Ishikawa (cell line): ENCODE results near the gene EIF1AX.

ENCODE experiments used
- CEBPB ChIP-seq: IDR thresholded peaks from 2 replicates; pipeline ENCODE4 v1.6.1; 2012
- CREB1 ChIP-seq: IDR thresholded peaks from 2 replicates; pipeline ENCODE4 v1.6.1; 2012; ENCODE audit warnings: low read depth
- EGR1 ChIP-seq: IDR thresholded peaks from 2 replicates; pipeline ENCODE4 v1.6.1; 2012
- EP300 ChIP-seq: IDR thresholded peaks from 2 replicates; pipeline ENCODE4 v1.6.1; 2012; ENCODE audit warnings: borderline replicate concordance
- FOXM1 ChIP-seq: IDR thresholded peaks from 2 replicates; pipeline ENCODE4 v1.6.1; 2012; ENCODE audit warnings: low read depth, borderline replicate concordance
- NFIC ChIP-seq: IDR thresholded peaks from 2 replicates; pipeline ENCODE4 v1.6.1; 2012
- RAD21 ChIP-seq: IDR thresholded peaks from 2 replicates; pipeline ENCODE4 v1.6.1; 2012; ENCODE audit warnings: low read depth
- TAF1 ChIP-seq: IDR thresholded peaks from 2 replicates; pipeline ENCODE4 v1.6.1; 2012; ENCODE audit warnings: low read depth, mild to moderate bottlenecking
- TCF12 ChIP-seq: IDR thresholded peaks from 2 replicates; pipeline ENCODE4 v1.6.1; 2012; ENCODE audit warnings: low read depth
- TEAD4 ChIP-seq: IDR thresholded peaks from 2 replicates; pipeline ENCODE4 v1.6.1; 2012
- YY1 ChIP-seq: IDR thresholded peaks from 2 replicates; pipeline ENCODE4 v1.6.1; 2012; ENCODE audit warnings: low read depth
- ZBTB7A ChIP-seq: IDR thresholded peaks from 2 replicates; pipeline ENCODE4 v1.6.1; 2012; ENCODE audit warnings: low read depth
- TF ChIP-seq, protein P1 (sequence below): IDR thresholded peaks from 2 replicates; pipeline ENCODE4 v1.6.1; 2012
- TF ChIP-seq, protein P2 (sequence below): IDR thresholded peaks from 2 replicates; pipeline ENCODE4 v1.6.1; 2012
- TF ChIP-seq, protein P3 (sequence below): IDR thresholded peaks from 2 replicates; pipeline ENCODE4 v1.6.1; 2012; ENCODE audit warnings: low read depth, mild to moderate bottlenecking

EIF1AX gene

DNA sequence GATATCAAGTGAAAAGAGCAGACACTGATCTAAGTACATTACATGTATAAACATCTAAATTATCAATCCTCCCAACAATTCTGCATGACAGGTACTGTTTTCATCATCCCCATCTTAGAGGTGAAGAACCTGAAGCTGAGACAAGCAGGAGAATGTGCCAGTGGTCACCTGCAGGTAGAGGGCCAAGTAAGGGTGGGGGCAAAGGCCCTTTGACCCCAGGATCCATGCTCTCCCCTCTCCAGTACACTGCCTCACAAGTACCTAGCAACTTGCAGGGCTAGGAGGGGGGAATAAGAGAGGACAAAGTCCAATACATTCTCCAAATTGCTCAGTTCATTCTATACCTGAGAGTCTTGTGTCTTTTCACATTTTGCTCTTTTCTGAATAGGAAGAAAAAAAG lies 16.7 kb downstream of the EIF1AX start:
- TF ChIP-seq YY1 (no peak), EGR1 (no peak), RAD21 (no peak), ZBTB7A (no peak), CREB1 (no peak), TAF1 (no peak)
- TF ChIP-seq, protein P1, sequence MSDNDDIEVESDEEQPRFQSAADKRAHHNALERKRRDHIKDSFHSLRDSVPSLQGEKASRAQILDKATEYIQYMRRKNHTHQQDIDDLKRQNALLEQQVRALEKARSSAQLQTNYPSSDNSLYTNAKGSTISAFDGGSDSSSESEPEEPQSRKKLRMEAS = no peak
- TF ChIP-seq, protein P2, sequence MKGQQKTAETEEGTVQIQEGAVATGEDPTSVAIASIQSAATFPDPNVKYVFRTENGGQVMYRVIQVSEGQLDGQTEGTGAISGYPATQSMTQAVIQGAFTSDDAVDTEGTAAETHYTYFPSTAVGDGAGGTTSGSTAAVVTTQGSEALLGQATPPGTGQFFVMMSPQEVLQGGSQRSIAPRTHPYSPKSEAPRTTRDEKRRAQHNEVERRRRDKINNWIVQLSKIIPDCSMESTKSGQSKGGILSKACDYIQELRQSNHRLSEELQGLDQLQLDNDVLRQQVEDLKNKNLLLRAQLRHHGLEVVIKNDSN = no peak
- TF ChIP-seq, protein P3, sequence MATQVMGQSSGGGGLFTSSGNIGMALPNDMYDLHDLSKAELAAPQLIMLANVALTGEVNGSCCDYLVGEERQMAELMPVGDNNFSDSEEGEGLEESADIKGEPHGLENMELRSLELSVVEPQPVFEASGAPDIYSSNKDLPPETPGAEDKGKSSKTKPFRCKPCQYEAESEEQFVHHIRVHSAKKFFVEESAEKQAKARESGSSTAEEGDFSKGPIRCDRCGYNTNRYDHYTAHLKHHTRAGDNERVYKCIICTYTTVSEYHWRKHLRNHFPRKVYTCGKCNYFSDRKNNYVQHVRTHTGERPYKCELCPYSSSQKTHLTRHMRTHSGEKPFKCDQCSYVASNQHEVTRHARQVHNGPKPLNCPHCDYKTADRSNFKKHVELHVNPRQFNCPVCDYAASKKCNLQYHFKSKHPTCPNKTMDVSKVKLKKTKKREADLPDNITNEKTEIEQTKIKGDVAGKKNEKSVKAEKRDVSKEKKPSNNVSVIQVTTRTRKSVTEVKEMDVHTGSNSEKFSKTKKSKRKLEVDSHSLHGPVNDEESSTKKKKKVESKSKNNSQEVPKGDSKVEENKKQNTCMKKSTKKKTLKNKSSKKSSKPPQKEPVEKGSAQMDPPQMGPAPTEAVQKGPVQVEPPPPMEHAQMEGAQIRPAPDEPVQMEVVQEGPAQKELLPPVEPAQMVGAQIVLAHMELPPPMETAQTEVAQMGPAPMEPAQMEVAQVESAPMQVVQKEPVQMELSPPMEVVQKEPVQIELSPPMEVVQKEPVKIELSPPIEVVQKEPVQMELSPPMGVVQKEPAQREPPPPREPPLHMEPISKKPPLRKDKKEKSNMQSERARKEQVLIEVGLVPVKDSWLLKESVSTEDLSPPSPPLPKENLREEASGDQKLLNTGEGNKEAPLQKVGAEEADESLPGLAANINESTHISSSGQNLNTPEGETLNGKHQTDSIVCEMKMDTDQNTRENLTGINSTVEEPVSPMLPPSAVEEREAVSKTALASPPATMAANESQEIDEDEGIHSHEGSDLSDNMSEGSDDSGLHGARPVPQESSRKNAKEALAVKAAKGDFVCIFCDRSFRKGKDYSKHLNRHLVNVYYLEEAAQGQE = no peak

DNA sequence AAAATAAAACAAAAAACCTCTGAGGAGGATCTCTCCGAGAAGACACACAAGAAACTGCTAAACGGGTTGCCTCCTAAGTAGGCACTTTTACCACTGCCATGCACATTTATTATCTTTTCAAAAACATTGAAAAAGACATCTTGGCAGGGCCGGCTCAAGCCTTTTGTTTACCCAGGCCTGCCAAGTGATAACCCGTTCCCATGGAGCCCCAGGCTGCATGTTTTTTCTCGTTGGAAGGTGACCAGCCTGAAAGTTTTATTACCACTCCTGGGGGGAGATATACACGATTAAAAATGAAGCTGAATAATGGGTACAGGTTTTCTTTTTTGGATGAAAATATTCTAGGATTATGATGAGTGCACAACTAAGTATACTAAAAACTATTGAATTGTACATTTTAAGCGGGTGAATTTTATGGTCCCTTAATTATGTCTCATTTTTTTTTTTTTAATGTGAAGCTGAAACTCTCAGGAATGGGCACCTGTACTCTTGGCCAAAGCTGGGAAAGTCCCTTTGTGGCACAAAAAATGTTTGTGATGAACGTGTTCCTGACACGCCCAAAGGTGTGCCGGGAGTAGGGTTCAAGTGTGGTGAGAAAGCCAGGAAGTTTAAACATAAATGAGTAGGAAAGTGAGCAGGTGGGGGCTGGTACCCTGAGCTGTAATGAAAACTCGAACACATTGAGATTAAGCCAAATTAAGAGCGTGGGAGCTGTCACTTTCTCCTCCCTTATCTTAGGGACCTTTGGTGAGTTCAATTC lies 23.4 kb downstream of the EIF1AX start:
- TF ChIP-seq FOXM1 = no peak
- TF ChIP-seq ZBTB7A = no peak
- TF ChIP-seq EGR1 = no peak
- TF ChIP-seq, protein P3 = no peak
- no peak for TF ChIP-seq TCF12
- no peak for TF ChIP-seq YY1
- TF ChIP-seq TAF1 = no peak
- no peak for TF ChIP-seq CEBPB
- TF ChIP-seq, protein P2 = no peak
- no peak for TF ChIP-seq TEAD4
- no peak for TF ChIP-seq EP300
- TF ChIP-seq NFIC = no peak
- no peak for TF ChIP-seq CREB1
- TF ChIP-seq, protein P1 = no peak
- TF ChIP-seq RAD21 = no peak

DNA sequence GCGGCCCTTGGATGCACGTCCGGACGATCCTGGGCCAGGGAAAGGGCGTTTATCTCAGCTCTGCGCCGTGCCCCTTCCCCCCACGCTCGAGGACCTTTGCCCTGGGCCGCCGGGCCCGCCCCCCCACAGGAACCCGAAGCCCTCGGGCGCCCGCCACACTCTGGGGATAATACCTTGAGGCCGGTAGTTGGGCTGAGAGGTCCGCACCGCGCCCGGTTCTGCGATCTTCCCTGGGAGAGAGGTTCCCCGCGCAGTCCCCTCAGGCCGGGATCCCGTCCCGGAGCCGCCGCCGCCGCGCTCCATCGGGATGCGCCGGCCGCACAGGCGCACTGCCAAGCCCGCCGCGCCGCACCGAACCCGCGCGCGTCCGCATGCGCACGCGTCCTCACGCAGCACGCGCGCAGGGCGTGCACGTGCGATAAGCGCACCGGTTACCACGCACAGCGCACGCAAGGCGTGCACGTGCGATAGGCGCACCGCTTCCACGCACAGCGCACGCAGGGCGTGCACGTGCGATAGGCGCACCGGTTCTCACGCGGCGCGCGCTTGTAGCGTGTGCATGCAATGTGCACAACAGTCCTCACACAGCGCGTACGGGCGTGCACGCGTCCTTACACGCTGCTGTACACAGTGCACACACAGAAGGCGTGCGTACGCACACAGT lies 24.9 kb downstream of the EIF1AX start, which contains the start of gene MAP7D2:
MAP7D2 (minus strand) TSS at position 331 of the 664 bp plus-strand sequence; CDS start at position 303, 28 bp downstream.
- TF ChIP-seq, protein P3 = no peak

DNA sequence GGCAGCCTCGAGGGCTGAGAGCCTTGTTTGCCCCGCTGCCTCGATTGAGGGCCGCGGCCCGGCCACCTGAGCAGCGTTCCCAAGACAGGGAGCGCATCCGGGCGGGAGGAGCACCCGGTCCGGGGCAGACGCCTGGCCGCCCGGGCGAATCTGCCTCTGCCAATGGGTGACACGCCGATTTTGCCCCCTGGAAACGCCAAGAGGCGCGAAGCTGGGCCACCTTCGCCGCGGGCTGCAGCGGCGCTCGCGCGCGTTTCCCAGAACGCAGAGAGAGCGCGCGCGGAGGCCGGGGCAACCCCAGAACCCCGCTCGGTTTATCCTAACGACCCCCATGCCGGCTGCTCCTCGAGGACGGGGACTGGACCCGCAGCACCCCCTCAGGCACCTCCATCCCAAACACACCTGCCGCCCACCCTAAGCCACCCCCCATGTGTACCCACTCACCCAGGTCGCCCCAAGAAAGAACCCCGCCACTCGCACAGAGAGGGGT lies 25.5 kb downstream of the EIF1AX start:
- TF ChIP-seq, protein P1 = no peak
